Stimulated activated CD8-positive, alpha-beta memory T cell treated with anti-CD3 and anti-CD28 coated beads, Interleukin-4, amount 100 ng/mL, for 4 hours (primary cell): Measurements from ENCODE around the gene NTRK1.
A peak's percentile ranks its signal among the peaks of the same experiment; 100 is the strongest.

Experiments used
- DNase-seq, 2 donors: peaks; one replicate each; pipeline ENCODE4 v3.0.0-alpha.2; 2020; ENCODE audit warnings: low read depth in 2 of 2, low spot score in 1 of 2

Gene NTRK1

DNA sequence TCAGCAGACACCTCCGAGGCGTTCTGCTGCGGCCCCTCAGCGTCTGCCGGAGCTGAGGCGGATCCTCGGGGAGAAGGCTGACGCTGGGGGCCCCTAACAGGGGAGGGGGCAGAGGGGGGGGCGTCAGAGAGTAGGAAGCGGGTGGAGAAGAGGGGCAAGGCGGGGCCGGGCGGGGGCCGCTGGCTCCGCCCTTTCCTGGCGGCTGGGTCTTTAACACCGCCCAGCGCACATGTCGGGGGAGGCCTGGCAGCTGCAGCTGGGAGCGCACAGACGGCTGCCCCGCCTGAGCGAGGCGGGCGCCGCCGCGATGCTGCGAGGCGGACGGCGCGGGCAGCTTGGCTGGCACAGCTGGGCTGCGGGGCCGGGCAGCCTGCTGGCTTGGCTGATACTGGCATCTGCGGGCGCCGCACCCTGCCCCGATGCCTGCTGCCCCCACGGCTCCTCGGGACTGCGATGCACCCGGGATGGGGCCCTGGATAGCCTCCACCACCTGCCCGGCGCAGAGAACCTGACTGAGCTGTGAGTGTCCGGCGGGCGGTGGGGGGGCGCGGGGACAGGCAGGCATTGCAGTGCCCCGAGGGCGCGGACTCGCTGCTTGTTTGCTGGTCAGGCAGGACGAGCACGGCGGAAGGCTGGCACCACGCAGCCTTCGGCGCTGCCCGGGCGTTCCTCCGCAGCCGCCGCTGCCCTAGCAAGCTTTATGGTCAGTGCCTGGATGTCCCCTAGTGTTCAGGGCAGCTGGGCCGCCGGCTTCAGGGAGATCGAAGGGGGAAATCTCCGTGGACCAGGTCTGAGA is at the start of gene NTRK1:
NTRK1 (plus strand) TSS at position 238 of the 796 bp plus-strand sequence; CDS start at position 308, 70 bp downstream.
- DNase-seq = no peak

DNA sequence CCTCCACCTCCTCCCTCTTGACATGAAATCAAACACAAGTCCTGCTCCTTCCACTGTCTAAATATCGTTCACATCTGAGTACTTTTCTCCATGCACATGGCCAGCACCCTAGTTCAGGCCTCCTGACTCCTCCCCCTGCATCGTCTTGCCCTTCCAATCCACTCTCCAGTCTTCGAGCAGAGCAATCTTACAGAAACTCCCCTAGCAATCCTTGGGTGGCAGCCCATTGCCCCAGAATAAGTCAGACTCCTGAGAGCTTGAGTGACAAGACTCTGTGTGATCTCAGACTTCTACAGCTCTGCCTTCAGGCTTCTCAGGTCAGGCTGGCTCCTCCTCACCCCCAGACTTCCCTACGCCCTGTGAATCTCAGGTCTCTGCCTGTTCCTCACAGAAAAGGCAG is 49.5 kb upstream of the NTRK1 start:
- DNase-seq = no peak

DNA sequence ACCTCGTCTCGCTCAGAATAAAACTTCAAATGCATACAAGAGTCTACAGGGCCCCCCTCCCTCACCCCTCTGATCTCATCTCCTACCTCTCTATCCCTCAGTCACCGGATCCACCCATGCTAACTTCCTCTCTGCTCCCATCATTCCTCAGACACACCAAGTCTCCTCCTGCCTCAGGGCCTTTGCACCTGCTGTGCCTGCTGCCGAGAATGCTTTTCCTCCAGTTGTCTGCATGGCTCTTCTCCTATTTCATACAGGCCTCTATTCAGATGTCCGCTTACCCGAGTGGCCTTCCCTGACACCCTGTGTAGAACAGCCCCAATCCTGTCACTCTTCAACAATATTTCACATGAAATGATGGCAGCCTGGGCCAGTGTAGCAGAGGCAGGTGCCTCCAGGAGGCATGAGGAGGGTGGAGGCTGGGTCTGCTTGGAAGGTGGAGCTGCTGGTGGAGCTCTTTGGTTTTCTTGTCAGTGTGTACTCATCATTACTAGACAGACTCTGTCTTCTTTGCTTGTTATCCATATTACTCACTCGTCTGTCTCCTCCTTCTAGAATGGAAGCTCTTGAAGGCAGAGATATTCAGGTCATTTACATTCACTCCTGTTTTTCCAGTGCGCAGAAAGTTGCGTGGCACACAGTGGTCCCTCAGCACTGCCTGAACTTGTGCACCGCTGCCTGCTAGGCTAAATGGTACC is 48.2 kb upstream of the NTRK1 start:
- no peak for DNase-seq

DNA sequence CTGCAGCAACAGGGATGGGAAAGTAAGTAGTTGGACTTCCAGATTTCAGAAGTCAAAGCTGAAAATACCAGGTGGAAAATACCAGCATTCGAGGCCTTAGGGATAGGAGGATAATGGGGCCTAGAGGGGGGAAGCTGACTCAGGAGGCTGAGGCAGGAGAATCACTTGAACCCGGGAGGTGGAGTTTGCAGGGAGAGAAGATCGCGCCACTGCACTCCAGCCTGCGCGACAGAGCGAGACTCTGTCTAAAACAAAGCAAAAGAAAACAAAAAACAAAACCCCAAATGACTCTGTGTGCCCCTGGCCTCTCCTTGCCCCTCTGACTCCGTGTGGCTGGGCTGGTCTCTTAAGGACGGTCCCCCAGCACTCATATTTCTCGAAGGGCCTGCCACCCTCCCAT is 47.4 kb upstream of the NTRK1 start:
- DNase-seq = no peak

DNA sequence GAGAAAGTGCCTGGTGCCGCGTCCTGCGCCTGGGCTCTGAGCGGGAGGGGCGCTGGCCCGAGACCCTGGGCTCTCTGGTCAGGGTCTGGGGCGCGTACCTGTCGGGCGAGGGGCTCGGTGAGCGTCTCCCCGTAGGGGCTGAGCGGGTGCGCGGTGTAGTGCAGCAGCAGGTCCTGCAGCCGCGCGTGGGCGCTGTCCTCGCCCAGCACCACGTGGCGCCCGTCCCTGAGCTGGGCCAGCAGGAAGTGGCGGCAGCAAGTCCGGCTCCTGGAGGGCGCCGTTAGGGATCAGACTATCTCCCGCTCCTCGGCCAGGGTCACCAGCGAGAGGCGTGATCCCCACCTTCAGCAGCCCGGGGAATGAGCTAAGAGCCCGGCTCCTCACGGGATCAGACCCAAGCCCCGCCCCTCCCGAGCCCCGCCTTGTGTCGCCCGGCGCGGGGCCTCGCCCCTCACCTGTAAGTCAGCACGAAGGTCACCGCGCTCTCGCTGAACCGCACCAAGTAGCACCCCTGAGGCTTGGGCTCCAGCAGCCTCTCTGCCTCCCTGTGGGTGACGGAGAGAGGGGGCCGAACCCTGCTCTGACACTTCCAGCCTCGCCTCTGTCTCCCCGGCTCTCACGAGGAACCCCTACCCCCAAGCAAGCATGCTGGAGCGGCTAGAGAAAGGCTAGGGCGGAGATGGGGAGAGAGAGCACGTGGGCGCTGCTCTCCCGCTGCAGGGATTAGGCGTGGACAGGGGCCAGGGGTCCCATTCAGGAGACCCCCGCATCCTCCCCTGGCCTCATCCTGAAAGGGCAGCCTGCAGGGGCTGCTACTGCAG is 46.7 kb upstream of the NTRK1 start:
- peak; percentile 48 to 62 for DNase-seq

DNA sequence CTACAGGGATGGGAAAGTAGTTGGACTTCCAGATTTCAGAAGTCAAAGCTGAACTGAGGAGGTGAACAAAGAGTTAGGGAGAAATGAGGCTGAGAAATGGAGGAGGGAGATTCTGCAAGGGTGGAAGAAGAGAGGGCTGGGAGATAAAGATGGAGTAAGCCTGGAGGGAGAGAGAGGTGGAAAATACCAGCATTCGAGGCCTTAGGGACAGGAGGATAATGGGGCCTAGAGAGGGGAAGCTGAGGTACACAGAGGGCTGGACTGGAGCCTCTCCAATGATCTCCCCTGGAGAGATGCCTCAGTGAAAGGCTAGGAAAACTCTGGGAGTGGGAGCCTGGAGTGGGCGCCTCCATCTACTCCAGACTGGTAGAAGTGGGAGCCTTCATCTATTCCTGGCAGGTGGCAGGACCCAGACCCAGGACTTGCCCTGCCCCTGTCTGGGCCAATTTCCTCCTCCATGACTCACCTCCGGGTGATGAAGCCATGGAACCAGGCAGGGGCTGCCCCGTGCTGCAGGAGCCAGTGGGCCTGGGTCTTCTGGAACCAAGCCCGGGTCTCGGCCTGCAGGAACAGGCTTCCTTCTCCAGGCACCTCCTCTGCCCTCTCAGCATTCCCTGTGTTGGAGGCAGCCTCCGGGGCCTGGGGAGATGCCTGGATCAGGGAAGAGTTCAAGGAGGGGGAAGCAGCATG is 45.9 kb upstream of the NTRK1 start:
- DNase-seq = no peak

DNA sequence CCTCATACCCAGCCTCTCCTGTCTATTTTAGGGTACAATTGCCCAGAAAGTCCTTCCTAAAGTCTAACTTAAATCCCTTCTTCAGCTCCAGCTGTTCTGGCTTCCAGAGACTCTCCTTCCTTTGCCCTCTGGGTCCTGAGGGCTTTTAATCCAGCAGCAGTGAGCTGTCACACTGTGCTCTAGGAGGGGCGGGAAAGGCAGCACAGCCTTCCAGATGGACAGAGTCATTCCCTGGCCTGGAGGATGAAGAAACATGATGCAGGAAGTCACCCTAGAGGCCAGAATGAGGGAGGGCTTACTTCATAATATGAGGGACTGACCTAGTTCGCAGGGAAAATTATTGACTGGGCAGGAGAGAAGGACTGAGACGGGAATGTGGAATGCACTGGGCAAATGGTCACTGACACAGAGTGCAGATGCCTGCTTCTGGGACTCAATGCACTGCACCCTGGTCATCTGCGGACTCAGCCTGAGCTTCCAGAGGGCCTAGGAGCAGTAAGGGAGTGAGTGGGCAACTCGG is 45.3 kb upstream of the NTRK1 start:
- DNase-seq = no peak

DNA sequence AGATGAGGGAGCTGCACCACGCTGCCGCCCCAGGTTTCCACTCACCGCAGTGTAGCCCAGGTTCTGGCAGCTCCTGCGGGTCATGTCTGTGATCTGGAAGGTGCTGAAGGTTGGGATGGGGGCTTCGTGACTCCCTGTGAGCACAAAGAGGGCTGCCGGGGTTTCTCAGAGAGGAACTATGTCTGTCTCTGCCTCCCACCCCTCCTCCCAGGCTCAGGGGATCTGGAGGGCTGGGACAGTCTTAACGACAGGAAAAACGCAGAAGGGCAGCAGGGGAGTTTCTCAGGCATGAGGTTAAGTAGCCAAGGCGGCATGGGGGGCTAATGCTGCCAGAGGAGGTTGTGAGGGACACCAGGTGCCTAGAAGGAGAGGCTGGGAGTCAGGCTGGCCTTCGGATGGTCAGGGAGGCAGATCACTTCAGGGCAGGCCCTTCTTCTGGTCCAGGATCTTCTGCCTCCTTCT is 44.7 kb upstream of the NTRK1 start:
- DNase-seq = no peak

DNA sequence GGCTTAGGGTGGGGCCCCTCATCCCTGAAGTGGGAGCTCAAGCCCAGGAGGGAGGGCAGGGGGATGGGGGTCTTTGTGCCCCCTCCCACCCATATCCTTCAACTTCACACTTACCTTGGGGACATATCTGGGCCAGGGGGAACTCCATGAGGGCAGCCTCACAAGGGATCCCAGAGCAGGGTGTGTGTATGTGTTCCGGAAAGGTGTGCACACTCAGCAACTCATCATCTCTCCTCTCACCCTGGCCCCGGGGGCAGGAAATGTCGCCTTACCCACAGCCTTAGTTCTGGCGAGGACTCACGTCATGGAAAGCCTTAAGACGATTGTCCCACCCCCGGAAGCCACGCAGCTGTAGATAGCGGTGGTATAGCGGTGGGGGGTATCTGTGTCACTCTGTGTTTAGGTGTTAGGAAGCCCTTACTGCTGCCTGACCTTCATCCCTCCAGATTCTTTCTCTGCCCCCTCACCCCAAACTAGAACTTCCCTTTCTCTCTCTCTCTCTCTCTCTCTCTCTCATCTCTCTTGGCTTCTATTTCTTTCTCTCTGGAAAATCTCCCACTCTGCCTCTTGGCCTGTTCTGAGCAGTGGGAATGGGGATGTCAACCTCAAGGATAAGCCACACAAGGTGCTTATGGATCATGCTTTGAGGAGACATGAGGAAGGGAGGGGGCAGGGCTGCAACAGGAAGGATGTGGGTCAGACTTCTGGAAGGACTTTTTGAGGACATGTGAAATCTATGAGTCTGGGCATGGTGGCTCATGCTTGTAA is 43.9 kb upstream of the NTRK1 start, which contains the start of gene SH2D2A:
SH2D2A (minus strand) TSS at position 288 of the 768 bp plus-strand sequence; CDS start at position 148, 140 bp downstream.
- peak; percentile 93 to 96 for DNase-seq

DNA sequence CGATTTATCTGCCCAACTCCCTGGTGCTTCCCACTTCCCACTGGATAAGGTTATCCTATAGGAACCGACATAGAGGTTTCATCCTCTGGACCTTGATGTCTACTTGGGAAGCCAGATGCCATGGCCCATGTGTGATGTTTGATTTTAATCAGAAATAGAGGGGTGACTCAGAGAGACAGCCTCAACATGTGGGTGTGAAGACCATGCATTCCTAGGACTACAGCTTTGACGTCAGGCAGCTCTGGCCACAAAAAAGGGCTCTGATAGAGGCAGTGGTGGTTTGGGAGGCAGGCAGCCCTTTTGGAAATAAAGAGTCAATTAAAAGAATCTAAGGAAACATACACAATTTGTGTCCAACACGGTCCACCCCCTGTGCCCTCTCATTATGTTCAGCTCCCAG is 38.9 kb upstream of the NTRK1 start:
- DNase-seq = peak in 1 of 2 donors; percentile 32

DNA sequence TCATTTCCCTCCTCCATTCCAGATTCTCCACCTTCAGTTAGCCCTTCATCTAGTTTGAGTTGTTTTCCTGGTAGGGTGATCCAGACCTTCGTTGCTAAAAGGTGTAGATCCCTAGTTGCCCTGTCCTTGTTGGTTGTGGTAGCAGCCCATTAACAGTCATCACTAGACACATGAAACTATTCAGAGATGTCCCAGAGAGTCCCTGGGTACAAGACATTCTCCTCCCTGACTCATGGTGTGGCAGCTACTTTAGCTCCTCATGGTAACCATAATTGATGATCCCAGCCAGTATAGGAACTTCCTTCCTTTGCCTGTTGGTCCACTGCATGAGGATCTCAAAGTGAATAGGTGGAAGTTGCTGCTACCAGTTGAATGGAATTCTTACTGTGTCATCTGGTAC is 38.0 kb upstream of the NTRK1 start:
- no peak for DNase-seq

DNA sequence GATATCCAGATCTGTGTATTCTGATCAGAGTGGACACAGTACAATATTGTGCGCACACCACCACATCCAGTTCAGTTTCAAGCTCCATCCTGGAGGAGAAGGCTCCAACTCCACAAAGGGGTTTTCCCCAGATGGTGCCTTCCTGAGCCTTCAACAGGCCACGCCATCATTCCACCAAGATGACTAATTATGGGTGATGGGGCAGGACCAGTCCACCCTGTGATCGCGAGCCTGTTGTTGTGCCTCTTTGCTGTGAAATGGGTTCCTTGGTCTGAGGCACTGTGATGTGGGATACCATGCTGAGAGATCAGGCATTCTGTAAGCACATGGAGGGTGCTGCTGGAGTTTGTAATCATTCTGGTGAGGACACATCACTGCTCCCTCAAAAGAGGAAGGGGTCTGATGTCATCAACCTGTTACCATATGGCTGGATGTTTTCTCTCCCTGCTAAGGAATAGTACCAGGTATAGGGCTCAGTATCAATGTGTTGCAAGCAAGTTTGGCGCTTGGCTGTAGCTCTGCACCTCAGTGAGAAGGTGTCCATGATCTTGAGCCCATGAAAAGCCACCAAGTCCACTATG is 37.4 kb upstream of the NTRK1 start:
- DNase-seq = no peak

DNA sequence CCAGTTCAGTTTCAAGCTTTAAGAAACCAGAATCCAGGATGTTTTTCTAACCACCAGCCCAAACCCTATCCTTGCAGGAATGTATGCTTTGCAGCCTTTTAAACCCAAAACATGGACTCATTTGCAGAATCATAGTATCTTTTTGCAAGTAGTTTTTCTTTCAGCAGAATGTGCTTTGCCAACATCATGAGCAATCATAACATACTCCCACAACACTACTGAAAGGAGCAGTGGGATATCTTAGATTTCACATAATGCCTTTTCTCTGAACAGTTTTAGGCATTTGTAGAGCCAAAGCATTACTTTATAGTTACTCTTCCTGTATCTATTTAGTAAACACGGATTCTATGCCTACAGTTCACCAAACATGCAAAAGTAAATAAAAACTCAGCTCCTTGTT is 34.0 kb upstream of the NTRK1 start:
- DNase-seq = no peak

DNA sequence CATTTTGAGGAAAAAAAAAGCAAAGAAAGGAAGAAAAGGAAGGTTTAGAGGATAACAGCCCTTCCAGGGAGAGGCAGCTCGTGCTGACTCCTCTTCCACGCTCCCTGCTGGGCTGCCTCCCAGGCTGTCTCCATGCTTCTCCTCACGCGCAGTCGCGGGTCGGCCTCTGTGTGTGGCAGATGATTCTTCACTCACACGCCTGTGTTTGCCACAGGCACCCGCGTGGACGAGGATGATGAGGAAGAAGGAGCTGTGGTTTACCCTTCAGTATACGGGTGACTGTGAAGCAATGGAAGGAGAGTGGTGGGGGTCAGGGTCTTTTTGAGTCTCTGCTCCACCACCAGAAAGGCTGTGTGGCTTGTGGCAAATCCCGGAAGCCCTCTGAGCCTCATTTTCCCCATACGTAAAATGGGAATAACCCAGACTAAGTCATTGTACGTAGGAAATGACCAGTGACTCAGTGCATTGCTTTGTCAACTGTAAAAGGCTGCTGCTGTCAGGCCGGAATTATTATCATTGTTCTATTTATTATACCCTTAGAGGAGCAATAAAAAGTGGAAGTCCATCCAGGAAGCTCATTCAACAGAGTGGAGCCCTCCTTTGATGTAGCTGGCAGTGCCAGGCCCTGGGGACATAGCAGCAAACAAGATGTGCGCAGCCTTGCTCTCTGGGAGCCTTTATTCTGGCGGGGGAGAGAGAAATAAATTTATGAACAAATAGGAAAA is 32.1 kb upstream of the NTRK1 start:
- DNase-seq = no peak

DNA sequence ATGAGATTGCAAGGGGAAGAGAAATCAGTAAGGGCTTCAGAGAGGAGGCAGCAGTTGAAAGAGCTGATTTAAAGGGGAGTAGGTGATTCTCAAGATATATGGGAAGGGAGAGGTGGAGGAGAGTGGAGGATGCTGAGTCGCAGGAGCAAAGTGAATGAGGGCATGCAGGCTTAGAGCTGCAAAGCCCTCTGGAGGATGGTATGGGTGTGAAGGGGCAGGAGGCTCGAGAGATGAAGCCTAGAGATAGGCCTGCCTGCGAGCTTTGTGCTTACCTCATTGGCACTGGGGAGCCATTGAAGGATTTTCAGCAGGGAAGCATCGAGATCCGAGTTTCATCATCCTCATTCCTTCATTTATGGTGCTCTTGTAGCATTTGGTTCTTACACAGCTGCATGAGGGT is 28.2 kb upstream of the NTRK1 start:
- no peak for DNase-seq

DNA sequence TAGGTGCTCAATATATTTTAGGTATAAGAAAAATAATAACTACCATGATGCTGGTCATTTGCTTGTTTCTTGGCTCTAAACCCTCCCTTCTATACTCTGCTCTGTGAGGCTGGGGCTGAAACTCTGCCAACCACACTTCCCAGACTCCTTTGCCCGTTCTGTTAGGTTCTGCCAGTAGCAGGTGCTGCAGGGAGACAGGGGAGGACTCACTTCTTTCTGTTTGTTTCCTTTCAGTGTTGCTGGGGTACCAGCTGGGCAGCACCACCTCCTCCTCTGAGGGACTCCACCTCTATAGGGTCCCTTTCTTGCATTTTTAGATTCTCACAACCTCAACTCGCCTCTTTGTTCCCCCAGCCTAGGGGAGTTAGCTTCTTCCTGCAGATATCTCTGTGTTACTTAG is 27.1 kb upstream of the NTRK1 start:
- no peak for DNase-seq

DNA sequence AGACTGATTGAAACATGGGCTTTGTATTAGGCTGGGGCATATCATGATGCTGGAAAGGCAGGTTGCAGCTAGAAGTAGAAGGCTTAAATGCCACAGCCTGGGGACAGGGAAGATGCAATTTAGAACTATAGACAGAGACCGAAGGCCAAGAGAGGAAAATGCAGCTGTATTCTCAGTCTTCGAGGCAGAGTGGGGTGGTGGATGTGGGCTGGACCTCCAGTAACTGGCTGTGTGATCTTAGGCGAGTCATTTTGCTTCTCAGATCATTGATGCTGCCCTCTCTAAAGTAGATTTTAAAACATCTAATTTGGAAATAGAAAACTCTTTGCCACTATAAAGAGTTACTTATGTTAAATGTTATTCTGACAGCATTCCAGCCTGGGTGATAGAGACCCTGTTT is 26.3 kb upstream of the NTRK1 start:
- DNase-seq = no peak

DNA sequence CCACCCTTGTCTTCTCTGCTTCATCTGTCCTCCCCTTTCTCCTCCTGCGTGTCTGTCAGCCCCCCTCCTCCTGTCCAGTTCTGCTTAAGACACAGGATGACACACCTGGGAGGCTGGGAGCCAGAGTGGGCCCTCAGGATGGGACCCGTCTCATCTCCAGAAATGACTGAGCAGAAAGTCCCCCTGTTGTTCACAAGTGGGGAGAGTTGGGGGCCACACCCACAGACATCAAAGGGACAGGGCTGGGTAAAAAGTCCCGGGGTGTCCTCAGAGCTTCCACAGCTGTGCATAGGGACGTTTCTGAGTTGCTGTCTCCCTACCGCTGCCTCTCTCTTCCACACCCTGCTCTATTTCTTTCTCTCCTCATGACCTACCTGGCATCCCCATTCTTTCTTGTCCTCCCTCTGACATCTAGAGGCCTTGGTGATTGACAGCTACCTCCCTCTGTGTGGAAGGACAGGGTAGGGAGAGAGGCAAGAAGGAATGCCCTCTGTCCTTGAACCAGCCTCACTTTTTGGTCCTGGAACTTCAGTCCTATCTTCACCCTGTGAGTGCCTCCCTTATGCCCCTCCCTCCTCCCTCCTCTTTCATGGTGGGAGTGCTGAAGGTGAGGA is 24.5 kb upstream of the NTRK1 start:
- DNase-seq = no peak

DNA sequence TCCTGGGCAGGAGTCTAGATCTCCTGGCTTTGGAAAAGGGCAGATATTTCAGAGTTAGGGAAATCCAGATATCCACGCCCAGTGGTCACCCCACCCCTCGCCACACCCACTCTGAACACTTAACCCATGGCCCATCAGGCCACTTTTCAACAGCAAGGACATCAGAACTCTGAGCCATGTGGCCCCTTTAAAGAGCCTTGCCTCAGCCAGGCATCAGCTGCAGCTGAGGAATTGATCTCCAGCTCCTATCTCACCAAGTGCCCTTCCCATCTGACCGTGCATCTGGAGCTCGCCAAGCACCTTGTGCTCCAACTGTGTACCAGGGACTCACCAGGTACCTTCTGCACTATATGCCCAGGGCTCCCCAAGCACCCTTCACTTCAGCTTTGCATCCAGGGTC is 23.8 kb upstream of the NTRK1 start:
- no peak for DNase-seq
